ENCODE measurements around the gene ZFYVE21.

DNA sequence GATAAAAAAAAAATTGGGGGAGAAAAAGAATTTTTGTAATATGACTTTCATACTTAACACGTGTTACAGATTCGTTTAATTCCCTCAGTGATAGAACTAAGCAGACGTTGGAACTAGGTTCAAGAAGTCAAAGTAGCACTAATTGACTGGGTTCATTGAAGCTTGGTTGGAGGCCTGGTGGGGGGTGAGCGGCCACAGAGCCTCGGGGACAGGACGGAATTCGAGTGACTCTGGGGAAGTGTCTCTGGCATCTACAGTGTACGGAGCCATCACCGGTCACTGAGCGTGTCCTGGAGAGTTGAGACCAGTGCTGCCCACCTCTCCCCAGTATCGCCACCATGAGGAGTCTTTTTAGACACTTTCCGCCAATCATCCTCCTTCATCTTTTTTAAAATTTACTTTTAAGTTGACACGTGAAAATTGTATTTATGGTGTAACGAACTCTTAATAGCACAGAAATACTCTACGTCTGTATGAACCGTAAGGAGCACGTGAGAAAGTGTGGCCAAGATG is 1.3 kb downstream of the ZFYVE21 start:
- no peak for TF ChIP-seq POLR2A (IDR thresholded peaks at IDR 0.05)
- TF ChIP-seq, protein P1, sequence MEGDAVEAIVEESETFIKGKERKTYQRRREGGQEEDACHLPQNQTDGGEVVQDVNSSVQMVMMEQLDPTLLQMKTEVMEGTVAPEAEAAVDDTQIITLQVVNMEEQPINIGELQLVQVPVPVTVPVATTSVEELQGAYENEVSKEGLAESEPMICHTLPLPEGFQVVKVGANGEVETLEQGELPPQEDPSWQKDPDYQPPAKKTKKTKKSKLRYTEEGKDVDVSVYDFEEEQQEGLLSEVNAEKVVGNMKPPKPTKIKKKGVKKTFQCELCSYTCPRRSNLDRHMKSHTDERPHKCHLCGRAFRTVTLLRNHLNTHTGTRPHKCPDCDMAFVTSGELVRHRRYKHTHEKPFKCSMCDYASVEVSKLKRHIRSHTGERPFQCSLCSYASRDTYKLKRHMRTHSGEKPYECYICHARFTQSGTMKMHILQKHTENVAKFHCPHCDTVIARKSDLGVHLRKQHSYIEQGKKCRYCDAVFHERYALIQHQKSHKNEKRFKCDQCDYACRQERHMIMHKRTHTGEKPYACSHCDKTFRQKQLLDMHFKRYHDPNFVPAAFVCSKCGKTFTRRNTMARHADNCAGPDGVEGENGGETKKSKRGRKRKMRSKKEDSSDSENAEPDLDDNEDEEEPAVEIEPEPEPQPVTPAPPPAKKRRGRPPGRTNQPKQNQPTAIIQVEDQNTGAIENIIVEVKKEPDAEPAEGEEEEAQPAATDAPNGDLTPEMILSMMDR (IDR thresholded peaks at IDR 0.05 in 8 of 11, conservative IDR thresholded peaks at IDR 0.05 in 3 of 11), result no peak

Data from spleen (tissue), 7 donors.